ENCODE results near the gene BMP4. TPM values are rescaled to one million over a fixed set of nuclear protein-coding genes. Genes with fewer than 3 reads are reported as not detected.

BMP4 gene
- total RNA-seq, 1 experiment from 2014 or later: 12.2 TPM

- H3K56ac ChIP-seq (ENCODE audit: insufficient read length, low read depth, low read length): no peak overlapping the region
- peaks cover 0 to 2% of the 10 kb centered on the region in 2 experiments; a peak in 1 of 5 replicates for H3K9me3 Mint-ChIP-seq
- no peak overlapping the region for H3K4me3 Mint-ChIP-seq
- H2BK15ac ChIP-seq (ENCODE audit: low read depth, low read length): no peak overlapping the region
- H2BK20ac ChIP-seq (ENCODE audit: low read depth, low read length, poor library complexity, severe bottlenecking): no peak overlapping the region
- no peak overlapping the region for H3K4ac ChIP-seq (ENCODE audit: low read depth, low read length)
- H4K5ac ChIP-seq (ENCODE audit: insufficient read length, low read depth, low read length): no peak overlapping the region
- H2AK5ac ChIP-seq (ENCODE audit: insufficient read length, low read length): no peak overlapping the region
- H4K91ac ChIP-seq (ENCODE audit: insufficient read length, low read depth, low read length): no peak overlapping the region
- no peak overlapping the region for H3K27ac Mint-ChIP-seq
- no peak overlapping the region for H3K18ac ChIP-seq (ENCODE audit: insufficient read length, low read depth, low read length)
- no peak overlapping the region for H3K9ac ChIP-seq (ENCODE audit: extremely low read depth, insufficient read length, low read length)
- H3K4me1 ChIP-seq (ENCODE audit: insufficient read depth, low read length): no peaks in the 10 kb centered on the region
- H4K8ac ChIP-seq (replicated peaks; ENCODE audit: insufficient read length, low read depth, low read length): no peak overlapping the region
- H2BK12ac ChIP-seq (ENCODE audit: insufficient read length, low read depth, low read length): no peak overlapping the region
- no peak overlapping the region for H3K14ac ChIP-seq (ENCODE audit: insufficient read depth, low read length)
- peaks cover 20 to 32% of the 10 kb centered on the region in 2 experiments for H3K4me1 Mint-ChIP-seq
- H2BK5ac ChIP-seq (ENCODE audit: insufficient read length, low read length): no peak overlapping the region
- no peak overlapping the region for H3K4me2 ChIP-seq (ENCODE audit: insufficient read depth, insufficient read length, low read length)
- TF ChIP-seq CTCF (conservative IDR thresholded peaks at IDR 0.05): no peak
- no peaks in the 10 kb centered on the region for H3K79me2 ChIP-seq (ENCODE audit: insufficient read depth, low read length)
- no peak overlapping the region for H2AFZ ChIP-seq (ENCODE audit: low read length)
- H3K27me3 ChIP-seq (ENCODE audit: insufficient read depth, low read length): peaks cover 24% of the 10 kb centered on the region
- peaks cover 88% of the 10 kb centered on the region for H3K27me3 Mint-ChIP-seq (ENCODE audit: low read depth)
- peaks cover 0 to 2% (median 0%) of the 10 kb centered on the region in 3 experiments; a peak in 3 of 7 replicates for H3K36me3 Mint-ChIP-seq (ENCODE audit: insufficient read depth in 1 of 3, low read depth in 3 of 3)
- H3K9me3 ChIP-seq (ENCODE audit: control insufficient read depth, low read depth, low read length): no peaks in the 10 kb centered on the region
- peaks cover 36% of the 10 kb centered on the region for H3K23me2 ChIP-seq (ENCODE audit: insufficient read length, low read depth, low read length, poor library complexity, severe bottlenecking)
- H3K79me1 ChIP-seq (ENCODE audit: insufficient read depth, low read depth, low read length, poor library complexity, severe bottlenecking): no peaks in the 10 kb centered on the region
- DNase-seq: no peak
- H4K20me1 ChIP-seq (ENCODE audit: control insufficient read depth, insufficient read depth, insufficient read length): no peaks in the 10 kb centered on the region
- H3K23ac ChIP-seq (ENCODE audit: insufficient read length, low read depth, low read length): no peak overlapping the region
- no peak overlapping the region for H3K27ac ChIP-seq (ENCODE audit: insufficient read length, low read depth, low read length)
- no peak overlapping the region for H2BK120ac ChIP-seq (ENCODE audit: low read depth, low read length, poor library complexity, severe bottlenecking)
- H3T11ph ChIP-seq (ENCODE audit: low read length): no peak overlapping the region
These were observed 1.1 kb upstream of the BMP4 start for GRCh38 chr14:53957739-53958138.

Measured in H9 (cell line).